M059J (cell line): Measurements from ENCODE around the gene MYO7A. TPM values are rescaled to one million over a fixed set of nuclear protein-coding genes. Genes with fewer than 3 reads are reported as not detected.

Source experiments
- total RNA-seq: library from RNA; depleted of rRNA; stranded (reverse); fragments of >200 nt; shearing (Covaris generic); gene quantifications from 2 replicates; pipeline ENCODE4 v1.2.3, GENCODE V29; 2014; rRNA removed

MYO7A gene
- total RNA-seq, 1 experiment from 2014 or later, result not detected

Other genes starting within 250 kb of the MYO7A start
- not detected in 2 replicates for gene B3GNT6, start 93.8 kb upstream of the MYO7A start, total RNA-seq
- gene CAPN5, start 61.3 kb upstream of the MYO7A start, total RNA-seq, result 13.1 and 17.2 TPM in 2 replicates
- gene OMP, start 25.4 kb upstream of the MYO7A start, total RNA-seq, result not detected in 2 replicates
- not detected in 2 replicates for gene GDPD4, start 173.4 kb downstream of the MYO7A start, total RNA-seq